IMR-90 (cell line): ENCODE results near the gene STRIP1. TPM values are rescaled to one million over a fixed set of nuclear protein-coding genes. Genes with fewer than 3 reads are reported as not detected.

Experiments
- ATAC-seq: fragments of 200-7000 bp; cut with Tn5 transposase; 2 replicates; pipeline ENCODE4 v1.9.1; 2020; ENCODE audit warnings: low read depth, mild to moderate bottlenecking, moderate library complexity
- BruUV-seq: library from RNA; stranded (reverse); fragments of 400-500 nt; replicated peaks from 2 replicates; lab custom pipeline; 2021; lab: Mats Ljungman, UMichigan
- CTCF ChIA-PET: fragments of 300-600 bp; formaldehyde crosslinking; extraction: SDS; loops from one replicate; lab custom pipeline; 2021; ENCODE audit warnings: antibody characterized with exemption; lab: Yijun Ruan, JAX
- POLR2A ChIA-PET: fragments of 300-600 bp; sonication (Branson Sonifier 250); formaldehyde crosslinking; loops from one replicate; lab custom pipeline; 2022; ENCODE audit warnings: antibody characterized with exemption; ENCODE audit not compliant: unreplicated experiment; lab: Charles Lee
- DNase-seq: peaks from one replicate; pipeline ENCODE4 v3.0.0; 2013
- H2AFZ ChIP-seq: replicated peaks from 2 replicates; pipeline ENCODE3; 2013; ENCODE audit warnings: low read length, mild to moderate bottlenecking; ENCODE audit not compliant: poor library complexity
- H2AK5ac ChIP-seq: 2 replicates; pipeline ENCODE4 v1.6.1; 2013; ENCODE audit warnings: low read depth, low read length, inconsistent platforms
- H2AK9ac ChIP-seq: replicated peaks from 2 replicates; pipeline ENCODE3; 2013; ENCODE audit warnings: mild to moderate bottlenecking, low read depth, low read length, moderate library complexity; ENCODE audit not compliant: poor library complexity
- H2BK120ac ChIP-seq: 2 replicates; pipeline ENCODE4 v1.6.1; 2013; ENCODE audit warnings: low read depth, low read length, inconsistent platforms
- H2BK15ac ChIP-seq: 3 replicates; pipeline ENCODE4 v1.6.1; 2013; ENCODE audit warnings: low read depth, low read length, inconsistent platforms
- H2BK20ac ChIP-seq: 2 replicates; pipeline ENCODE4 v1.6.1; 2013; ENCODE audit warnings: low read depth, mild to moderate bottlenecking, inconsistent platforms, low read length, moderate library complexity
- H2BK5ac ChIP-seq: 2 replicates; pipeline ENCODE4 v1.6.1; 2013; ENCODE audit warnings: mild to moderate bottlenecking, low read depth, low read length, inconsistent platforms; ENCODE audit not compliant: poor library complexity, severe bottlenecking
- H3K14ac ChIP-seq: replicated peaks from 2 replicates; pipeline ENCODE4 v1.6.1; 2013; ENCODE audit warnings: low read depth, low read length, inconsistent platforms
- H3K18ac ChIP-seq: 2 replicates; pipeline ENCODE4 v1.6.1; 2013; ENCODE audit warnings: low read depth, low read length, control low read depth
- H3K23ac ChIP-seq: 2 replicates; pipeline ENCODE4 v1.6.1; 2013; ENCODE audit warnings: low read depth, low read length, inconsistent platforms
- H3K27ac ChIP-seq: 2 replicates; pipeline ENCODE4 v1.5.1; 2013; ENCODE audit warnings: mild to moderate bottlenecking, control low read depth, low read length; ENCODE audit not compliant: insufficient read depth
- H3K27me3 ChIP-seq: 2 replicates; pipeline ENCODE4 v1.6.1; 2013; ENCODE audit warnings: low read length; ENCODE audit not compliant: control insufficient read depth, insufficient read depth
- H3K36me3 ChIP-seq: 2 replicates; pipeline ENCODE4 v1.6.1; 2013; ENCODE audit warnings: low read length, mixed read lengths; ENCODE audit not compliant: control insufficient read depth, insufficient read depth
- H3K4ac ChIP-seq: 2 replicates; pipeline ENCODE4 v1.6.1; 2013; ENCODE audit warnings: low read depth, low read length, inconsistent platforms
- H3K4me1 ChIP-seq: 2 replicates; pipeline ENCODE4 v1.6.1; 2013; ENCODE audit warnings: low read length, mixed read lengths; ENCODE audit not compliant: control insufficient read depth, insufficient read depth
- H3K4me2 ChIP-seq: 2 replicates; pipeline ENCODE4 v1.6.1; 2013; ENCODE audit warnings: low read depth, mild to moderate bottlenecking, control low read depth, low read length, moderate library complexity
- H3K4me3 ChIP-seq: 2 replicates; pipeline ENCODE4 v1.5.1; 2013; ENCODE audit warnings: low read depth, mild to moderate bottlenecking, control low read depth, low read length, moderate library complexity; ENCODE audit not compliant: insufficient read depth
- H3K56ac ChIP-seq: 2 replicates; pipeline ENCODE4 v1.6.1; 2013; ENCODE audit warnings: low read length, inconsistent platforms; ENCODE audit not compliant: insufficient read depth; ENCODE audit errors: extremely low read depth
- H3K79me1 ChIP-seq, 2 experiments: 2 replicates each; pipeline ENCODE4 v1.6.1; 2013; ENCODE audit warnings: low read length in 2 of 2, inconsistent platforms in 1 of 2, low read depth in 1 of 2
- H3K9ac ChIP-seq: 2 replicates; pipeline ENCODE4 v1.6.1; 2013; ENCODE audit warnings: low read depth, low read length, control low read depth
- H3K9me1 ChIP-seq: 2 replicates; pipeline ENCODE4 v1.6.1; 2013; ENCODE audit warnings: low read length, inconsistent platforms; ENCODE audit not compliant: insufficient read depth
- H3K9me3 ChIP-seq: 2 replicates; pipeline ENCODE4 v1.6.1; 2013; ENCODE audit warnings: low read length; ENCODE audit not compliant: control insufficient read depth, insufficient read depth
- H4K20me1 ChIP-seq: 2 replicates; pipeline ENCODE4 v1.6.1; 2013; ENCODE audit warnings: low read length, inconsistent platforms; ENCODE audit not compliant: insufficient read depth
- H4K5ac ChIP-seq: 2 replicates; pipeline ENCODE4 v1.6.1; 2013; ENCODE audit warnings: mild to moderate bottlenecking, low read depth, low read length, control low read depth
- H4K8ac ChIP-seq, 2 experiments: 2 replicates each; pipeline ENCODE4 v1.6.1; 2013; ENCODE audit warnings: low read depth in 2 of 2, low read length in 2 of 2, control low read depth in 1 of 2, inconsistent platforms in 1 of 2
- H4K91ac ChIP-seq: 2 replicates; pipeline ENCODE4 v1.6.1; 2013; ENCODE audit warnings: low read depth, low read length, inconsistent platforms; ENCODE audit not compliant: insufficient read depth
- BHLHE40 ChIP-seq: fragments of 150-350 bp; IDR thresholded peaks from 2 replicates; pipeline ENCODE4 v1.6.1; 2016; ENCODE audit warnings: mild to moderate bottlenecking, low read depth, low read length
- CEBPB ChIP-seq: IDR thresholded peaks from 2 replicates; pipeline ENCODE4 v1.6.1; 2012; ENCODE audit warnings: low read depth, low read length, improper control_type of control experiment
- CTCF ChIP-seq: conservative IDR thresholded peaks from 2 replicates; pipeline ENCODE4 v1.5.1; 2012; ENCODE audit warnings: mild to moderate bottlenecking, low read depth, low read length, improper control_type of control experiment
- ELK1 ChIP-seq: fragments of 150-350 bp; IDR thresholded peaks from 2 replicates; pipeline ENCODE4 v1.6.1; 2016; ENCODE audit warnings: low read depth, mild to moderate bottlenecking, low read length, moderate library complexity, borderline replicate concordance
- FOS ChIP-seq: fragments of 150-350 bp; IDR thresholded peaks from 2 replicates; pipeline ENCODE4 v1.6.1; 2016; ENCODE audit warnings: low read depth, low read length
- MAFK ChIP-seq: IDR thresholded peaks from 2 replicates; pipeline ENCODE4 v1.6.1; 2012; ENCODE audit warnings: low read depth, low read length, improper control_type of control experiment
- MAZ ChIP-seq: IDR thresholded peaks from 2 replicates; pipeline ENCODE4 v1.6.1; 2012; ENCODE audit warnings: low read depth, mild to moderate bottlenecking, low read length, improper control_type of control experiment, moderate library complexity, borderline replicate concordance
- MXI1 ChIP-seq: IDR thresholded peaks from 2 replicates; pipeline ENCODE4 v1.6.1; 2012; ENCODE audit warnings: low read depth, mild to moderate bottlenecking, low read length, moderate library complexity, borderline replicate concordance
- NFE2L2 ChIP-seq: fragments of 150-350 bp; IDR thresholded peaks from 2 replicates; pipeline ENCODE4 v1.6.1; 2016; ENCODE audit warnings: low read depth, mild to moderate bottlenecking, low read length
- POLR2A ChIP-seq: IDR thresholded peaks from 2 replicates; pipeline ENCODE4 v1.6.1; 2012; ENCODE audit warnings: mild to moderate bottlenecking, low read depth, low read length
- RFX5 ChIP-seq: IDR thresholded peaks from 2 replicates; pipeline ENCODE4 v1.8.0; 2012; ENCODE audit warnings: low read depth, mild to moderate bottlenecking, low read length, moderate library complexity
- SMC3 ChIP-seq: fragments of 150-350 bp; IDR thresholded peaks from 2 replicates; pipeline ENCODE4 v1.6.1; 2016; ENCODE audit warnings: low read depth, mild to moderate bottlenecking, antibody characterized with exemption, low read length, moderate library complexity
- USF2 ChIP-seq: fragments of 150-350 bp; IDR thresholded peaks from 2 replicates; pipeline ENCODE4 v1.6.1; 2017; ENCODE audit warnings: mild to moderate bottlenecking, antibody characterized with exemption, low read length, low read depth
- WGBS, 2 experiments: methylation state at CpG; one replicate each; pipeline versions ENCODE4 v1.1.5 to v1.1.7; 2013; ENCODE audit warnings: missing lambda C conversion rate in 2 of 2; ENCODE audit not compliant: insufficient read length in 1 of 2; ENCODE audit errors: extremely low coverage in 2 of 2; 5-methylcytosine and 5-hydroxymethylcytosine counted together
- dilution Hi-C: fragments of 300-500 bp; cut with HindIII; formaldehyde crosslinking; loops from one replicate; pipeline ENCODE4 v1.14.3; 2018; ENCODE audit warnings: low sequenced_read_pairs; ENCODE audit not compliant: unreplicated experiment
- in situ Hi-C: fragments of 300-500 bp; cut with MboI; formaldehyde crosslinking; loops from 3 replicates; pipeline ENCODE4 v1.14.3; 2019; ENCODE audit warnings: low sequenced_read_pairs, inconsistent platforms, mixed read lengths
- intact Hi-C: fragments of 100-400 bp; cut with micrococcal nuclease; formaldehyde crosslinking; loops from 2 replicates; pipeline ENCODE4 v1.10.0; 2022
- polyA plus RNA-seq, 3 experiments: library from polyadenylated mRNA; depleted of rRNA; stranded (reverse); fragments of >200 nt; gene quantifications; 2 replicates each; pipeline ENCODE4 v1.2.3, GENCODE V29; 2012; ENCODE audit warnings: low replicate concordance in 1 of 3
- total RNA-seq: library from RNA; depleted of rRNA; stranded (reverse); fragments of >200 nt; gene quantifications from 2 replicates; pipeline ENCODE4 v1.2.3, GENCODE V29; 2012

The STRIP1 gene
- total and polyA plus RNA-seq, 2 of the 4 experiments (the other 2 are of a cell fraction) = 30.4 to 33.5 TPM

GRCh38 chr1:110003747-110004428 is 30.5 kb upstream of the STRIP1 start:
- peaks cover 16 to 53% of the 10 kb centered on the region in 2 experiments for H3K79me1 ChIP-seq
- peak overlapping the region; percentile 76 for H3K4ac ChIP-seq
- peak overlapping the region; percentile 6; the same call in 1 of the 2 replicates for H4K5ac ChIP-seq
- H3K14ac ChIP-seq = peak overlapping the region; percentile 66
- peak overlapping the region; percentile 69 for H2BK120ac ChIP-seq
- peak overlapping the region; percentile 65; the same call in 1 of the 2 replicates for H2BK20ac ChIP-seq
- H2AFZ ChIP-seq = no peak overlapping the region
- peak overlapping the region; percentile 50 for H3K27ac ChIP-seq
- no peaks in the 10 kb centered on the region for H3K9me3 ChIP-seq
- DNase-seq = peak; percentile 99
- CTCF ChIA-PET = interaction anchor here (1.2 kb wide), 1 partner anchor 19 kb away, joined by 4 read pairs; the partner anchor contains the start of gene AHCYL1
- POLR2A ChIA-PET = interaction anchor here (0.5 kb wide), 1 partner anchor 629 kb away, joined by 3 read pairs; no protein-coding TSS in a partner anchor
- peak overlapping the region; percentile 69 for H4K91ac ChIP-seq
- H3K4me1 ChIP-seq = peaks cover 17% of the 10 kb centered on the region
- H4K20me1 ChIP-seq = peaks cover 40% of the 10 kb centered on the region
- H2AK9ac ChIP-seq = no peak overlapping the region
- peak overlapping the region; percentile 17; the same call in 1 of the 3 replicates for H2BK15ac ChIP-seq
- peak overlapping the region; percentile 29; the same call in 1 of the 2 replicates for H3K4me3 ChIP-seq
- in situ Hi-C loops = no loop called here
- no peak overlapping the region for H2AK5ac ChIP-seq
- ATAC-seq = peak; percentile 90
- H3K23ac ChIP-seq = peak overlapping the region; percentile 52; the same call in 1 of the 2 replicates
- peak overlapping the region; percentile 40; the same call in 1 of the 2 replicates for H3K18ac ChIP-seq
- H3K36me3 ChIP-seq = peaks cover under 1% of the 10 kb centered on the region
- H3K4me2 ChIP-seq = peak overlapping the region; percentile 82
- no TSS peak for BruUV-seq
- 10% methylated on average over 3 of the region's 8 CpGs; no CpG with 5 or more reads in 1 of the 2 experiments for WGBS, 2 experiments
- peak overlapping the region; percentile 24; the same call in 1 of the 2 replicates for H3K9ac ChIP-seq
- dilution Hi-C loops = no loop called here
- H3K56ac ChIP-seq = peak overlapping the region; percentile 67; the same call in 1 of the 2 replicates
- peak overlapping the region in 1 of 2 experiments; percentile 50; a peak in 2 of 4 replicates for H4K8ac ChIP-seq
- H3K9me1 ChIP-seq = peaks cover 17% of the 10 kb centered on the region
- intact Hi-C loops = loop anchor here (1.0 to 5.0 kb wide), 3 partner anchors 19 to 457 kb away; partner anchors contain the start of gene GNAI3
- H3K27me3 ChIP-seq = no peaks in the 10 kb centered on the region
- H2BK5ac ChIP-seq = peak overlapping the region; percentile 89
- TF ChIP-seq FOS = peak; percentile 80
- TF ChIP-seq CEBPB = peak; percentile 98
- TF ChIP-seq SMC3 = no peak
- TF ChIP-seq BHLHE40 = 0 out of 2 replicates have a peak, but pooled peaks have one; percentile 8
- TF ChIP-seq ELK1 = no peak
- peak; percentile 67 for TF ChIP-seq POLR2A
- peak; percentile 94 for TF ChIP-seq MAFK
- no peak for TF ChIP-seq USF2
- TF ChIP-seq CTCF = no peak
- TF ChIP-seq MXI1 = no peak
- TF ChIP-seq MAZ = peak; percentile 79
- TF ChIP-seq NFE2L2 = peak; percentile 100
- no peak for TF ChIP-seq RFX5
